Mammary epithelial cell (primary cell): ENCODE measurements around the gene PLK5.

ENCODE experiments used
- CTCF ChIP-seq, 2 donors: IDR thresholded peaks in 1 of 2; conservative IDR thresholded peaks in 1 of 2; 2 replicates each; pipeline ENCODE4 v1.5.1; 2011 to 2012; ENCODE audit warnings: inconsistent platforms in 2 of 2, low read length in 2 of 2, mild to moderate bottlenecking in 2 of 2, control low read depth in 1 of 2, low read depth in 1 of 2; ENCODE audit not compliant: insufficient read depth in 1 of 2; ENCODE audit errors: extremely low read depth in 1 of 2
- EZH2 ChIP-seq: IDR thresholded peaks from 2 replicates; pipeline ENCODE4 v1.6.1; 2012; ENCODE audit warnings: low read length, inconsistent platforms, borderline replicate concordance

GRCh38 chr19:1521636-1522035 is 2.2 kb upstream of the PLK5 start:
- TF ChIP-seq CTCF (conservative IDR thresholded peaks at IDR 0.05 in 1 of 2, IDR thresholded peaks at IDR 0.05 in 1 of 2; ENCODE audit: extremely low read depth in 1 of 2, insufficient read depth in 1 of 2, low read depth in 1 of 2, low read length in 2 of 2): no peak
- TF ChIP-seq EZH2: no peak
